Natural killer cell (primary cell): Measurements from ENCODE around the gene SNN. TPM values are rescaled to one million over a fixed set of nuclear protein-coding genes. Genes with fewer than 3 reads are reported as not detected.

ENCODE experiments used
- ATAC-seq, 3 donors: fragments of 150-1000 bp in 2 of 3; fragments of 200-7000 bp in 1 of 3; cut with Tn5 transposase; 1 replicate in 1 of 3; 2 replicates in 2 of 3; pipeline ENCODE4 v1.10.0; 2021; ENCODE audit warnings: mild to moderate bottlenecking in 2 of 3, moderate library complexity in 2 of 3
- DNase-seq, 2 donors: peaks; one replicate each; pipeline versions ENCODE4 v3.0.0 to v3.0.0-alpha.2; 2013 to 2021; ENCODE audit warnings: mixed read lengths in 1 of 2
- H3K27ac ChIP-seq: one replicate; pipeline ENCODE4 v1.5.1; 2013; ENCODE audit warnings: mild to moderate bottlenecking, low read length
- H3K27me3 ChIP-seq: one replicate; pipeline ENCODE4 v1.6.1; 2013; ENCODE audit warnings: low read length; ENCODE audit not compliant: control insufficient read depth, insufficient read depth
- H3K36me3 ChIP-seq: one replicate; pipeline ENCODE4 v1.6.1; 2013; ENCODE audit warnings: low read length; ENCODE audit not compliant: control insufficient read depth, insufficient read depth
- H3K4me1 ChIP-seq: one replicate; pipeline ENCODE4 v1.6.1; 2013; ENCODE audit warnings: low read length; ENCODE audit not compliant: control insufficient read depth, insufficient read depth
- H3K4me3 ChIP-seq: one replicate; pipeline ENCODE4 v1.5.1; 2013; ENCODE audit warnings: low read length
- H3K9me3 ChIP-seq: one replicate; pipeline ENCODE4 v1.6.1; 2013; ENCODE audit warnings: low read length; ENCODE audit not compliant: control insufficient read depth, insufficient read depth
- H3K27ac Mint-ChIP-seq, 2 donors: one replicate each; pipeline ENCODE4 v1.8.0; 2022; ENCODE audit warnings: mild to moderate bottlenecking in 2 of 2, mixed read lengths in 2 of 2, moderate library complexity in 1 of 2
- H3K27me3 Mint-ChIP-seq, 2 donors: one replicate each; pipeline ENCODE4 v1.8.0; 2022; ENCODE audit warnings: low read depth in 2 of 2, mixed read lengths in 2 of 2
- H3K36me3 Mint-ChIP-seq: one replicate; pipeline ENCODE4 v1.8.0; 2022; ENCODE audit warnings: mixed read lengths
- H3K4me1 Mint-ChIP-seq, 2 donors: one replicate each; pipeline ENCODE4 v1.8.0; 2022; ENCODE audit warnings: mixed read lengths in 2 of 2
- H3K4me3 Mint-ChIP-seq: one replicate; pipeline ENCODE4 v1.8.0; 2022; ENCODE audit warnings: mild to moderate bottlenecking, moderate library complexity, mixed read lengths
- H3K9me3 Mint-ChIP-seq, 2 donors: one replicate each; pipeline ENCODE4 v1.8.0; 2022; ENCODE audit warnings: mixed read lengths in 2 of 2
- WGBS: methylation state at CpG from one replicate; pipeline ENCODE4 v1.1.7; 2013; ENCODE audit warnings: missing lambda C conversion rate; ENCODE audit not compliant: insufficient coverage; 5-methylcytosine and 5-hydroxymethylcytosine counted together
- intact Hi-C: fragments of 100-400 bp; cut with micrococcal nuclease; formaldehyde crosslinking; loops from one replicate; pipeline ENCODE4 v1.14.2; 2022
- total RNA-seq, 4 donors: library from RNA; stranded (reverse); fragments of 120-200 nt in 1 of 4; gene quantifications; one replicate each; pipeline versions ENCODE4 v1.2.3 to v1.2.4, GENCODE V29; 2013 to 2022
- TF ChIP-seq, protein P1 (sequence below): fragments of 200-600 bp; IDR thresholded peaks from one replicate; pipeline ENCODE4 v1.8.0; 2022; ENCODE audit warnings: antibody characterized with exemption

SNN gene
- total RNA-seq, 3 donors from 2014 or later (not counting 1 experiment from before 2014, with no cell fraction given), result 5.3 to 20.0 (median 12.5) TPM

DNA sequence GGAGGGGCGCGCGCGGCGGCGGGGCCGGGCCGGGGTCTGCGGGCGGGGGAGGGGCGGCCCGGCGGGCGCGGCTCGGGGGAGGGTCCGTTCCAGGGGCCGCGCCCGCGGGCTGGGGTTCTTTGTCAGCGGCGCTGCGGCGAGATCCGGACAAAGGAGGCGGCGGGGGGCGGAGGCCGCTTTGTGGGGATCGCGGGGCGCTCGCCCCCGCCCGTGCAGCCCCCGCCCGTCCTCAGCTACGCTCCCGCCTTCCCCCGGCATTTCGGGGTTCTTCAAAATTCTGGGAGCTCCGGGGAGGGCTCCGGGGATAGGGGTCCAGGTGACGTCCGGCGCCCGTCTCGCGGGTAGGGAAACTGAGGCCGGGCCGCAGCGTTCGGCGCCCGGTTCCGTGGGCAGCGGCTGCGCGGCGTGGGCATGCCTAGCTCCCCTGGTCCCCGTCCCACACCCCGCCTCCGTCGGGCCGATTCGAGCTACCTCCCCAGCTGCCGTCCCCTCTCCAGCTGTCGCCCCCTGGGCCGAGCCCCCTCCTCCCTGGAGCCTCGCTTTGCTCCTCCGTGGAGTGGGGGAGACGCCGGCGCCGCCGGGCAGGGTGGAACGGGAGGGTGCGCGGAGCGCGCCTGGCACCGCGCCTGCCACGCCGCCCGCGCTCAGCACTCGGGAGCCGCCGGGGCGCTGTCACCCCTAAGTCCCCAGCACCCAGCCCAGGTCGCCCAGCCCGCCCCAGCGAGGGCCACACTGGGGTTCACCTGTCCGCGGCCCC lies 546 bp downstream of the SNN start:
- DNase-seq (peak in 1 of 2 donors; percentile 62), ATAC-seq (no peak)
- intact Hi-C loops, result no loop called here
- peaks cover 6% of the 10 kb centered on the region for H3K27me3 ChIP-seq
- H3K36me3 ChIP-seq, result no peaks in the 10 kb centered on the region
- peak overlapping the region; percentile 78 for H3K27ac ChIP-seq
- H3K27ac Mint-ChIP-seq, result no peak overlapping the region
- H3K9me3 Mint-ChIP-seq, result no peaks in the 10 kb centered on the region
- peaks cover 0 to 2% of the 10 kb centered on the region in 2 donors for H3K27me3 Mint-ChIP-seq
- H3K36me3 Mint-ChIP-seq, result no peaks in the 10 kb centered on the region
- peak overlapping the region; percentile 43 for H3K4me3 ChIP-seq
- H3K9me3 ChIP-seq, result no peaks in the 10 kb centered on the region
- WGBS, result under 1% methylated on average over 97 of the region's 97 CpGs
- H3K4me1 ChIP-seq, result peaks cover 65% of the 10 kb centered on the region
- H3K4me1 Mint-ChIP-seq, result peaks cover 14 to 41% of the 10 kb centered on the region in 2 donors
- TF ChIP-seq, protein P1, sequence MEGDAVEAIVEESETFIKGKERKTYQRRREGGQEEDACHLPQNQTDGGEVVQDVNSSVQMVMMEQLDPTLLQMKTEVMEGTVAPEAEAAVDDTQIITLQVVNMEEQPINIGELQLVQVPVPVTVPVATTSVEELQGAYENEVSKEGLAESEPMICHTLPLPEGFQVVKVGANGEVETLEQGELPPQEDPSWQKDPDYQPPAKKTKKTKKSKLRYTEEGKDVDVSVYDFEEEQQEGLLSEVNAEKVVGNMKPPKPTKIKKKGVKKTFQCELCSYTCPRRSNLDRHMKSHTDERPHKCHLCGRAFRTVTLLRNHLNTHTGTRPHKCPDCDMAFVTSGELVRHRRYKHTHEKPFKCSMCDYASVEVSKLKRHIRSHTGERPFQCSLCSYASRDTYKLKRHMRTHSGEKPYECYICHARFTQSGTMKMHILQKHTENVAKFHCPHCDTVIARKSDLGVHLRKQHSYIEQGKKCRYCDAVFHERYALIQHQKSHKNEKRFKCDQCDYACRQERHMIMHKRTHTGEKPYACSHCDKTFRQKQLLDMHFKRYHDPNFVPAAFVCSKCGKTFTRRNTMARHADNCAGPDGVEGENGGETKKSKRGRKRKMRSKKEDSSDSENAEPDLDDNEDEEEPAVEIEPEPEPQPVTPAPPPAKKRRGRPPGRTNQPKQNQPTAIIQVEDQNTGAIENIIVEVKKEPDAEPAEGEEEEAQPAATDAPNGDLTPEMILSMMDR, result no peak
- H3K4me3 Mint-ChIP-seq, result peak overlapping the region; percentile 87

DNA sequence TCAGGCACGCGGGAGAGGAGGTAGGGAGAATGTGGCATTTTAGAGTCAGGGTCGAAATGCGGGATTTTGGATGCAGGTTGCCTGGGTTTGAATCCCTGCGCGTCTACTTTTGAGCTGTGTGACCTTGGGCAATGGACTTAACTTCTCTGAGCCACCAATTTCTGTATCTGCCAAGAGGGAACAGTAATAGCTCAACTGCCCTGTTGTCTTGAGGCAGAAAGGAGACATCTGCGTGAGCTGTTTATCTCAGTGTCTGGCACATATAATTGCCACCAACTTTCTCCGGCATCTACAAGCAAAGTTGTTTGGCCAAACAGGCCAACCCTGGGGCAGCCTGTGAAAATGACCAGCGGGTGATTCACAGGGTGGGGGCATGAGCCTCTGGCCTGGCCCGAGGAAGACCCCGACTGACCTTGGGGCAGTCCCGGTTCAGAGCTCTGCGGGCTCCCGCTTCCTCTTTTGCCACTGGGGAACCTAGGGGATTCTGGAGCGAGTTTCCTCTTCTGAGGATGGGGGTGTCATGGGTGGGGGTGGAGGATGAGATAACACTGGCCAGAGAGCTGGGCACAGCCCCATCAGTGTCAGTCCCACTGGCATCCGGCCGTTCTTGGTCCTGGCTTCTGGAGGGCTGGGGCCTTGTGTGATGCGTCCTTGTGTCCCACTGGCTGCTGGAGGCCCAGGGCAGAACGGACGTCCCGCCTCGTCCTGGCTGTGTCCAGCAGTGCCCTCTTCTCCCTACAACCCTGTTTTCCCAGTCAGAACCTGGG lies 1.3 kb downstream of the SNN start:
- intact Hi-C loops, result no loop called here

DNA sequence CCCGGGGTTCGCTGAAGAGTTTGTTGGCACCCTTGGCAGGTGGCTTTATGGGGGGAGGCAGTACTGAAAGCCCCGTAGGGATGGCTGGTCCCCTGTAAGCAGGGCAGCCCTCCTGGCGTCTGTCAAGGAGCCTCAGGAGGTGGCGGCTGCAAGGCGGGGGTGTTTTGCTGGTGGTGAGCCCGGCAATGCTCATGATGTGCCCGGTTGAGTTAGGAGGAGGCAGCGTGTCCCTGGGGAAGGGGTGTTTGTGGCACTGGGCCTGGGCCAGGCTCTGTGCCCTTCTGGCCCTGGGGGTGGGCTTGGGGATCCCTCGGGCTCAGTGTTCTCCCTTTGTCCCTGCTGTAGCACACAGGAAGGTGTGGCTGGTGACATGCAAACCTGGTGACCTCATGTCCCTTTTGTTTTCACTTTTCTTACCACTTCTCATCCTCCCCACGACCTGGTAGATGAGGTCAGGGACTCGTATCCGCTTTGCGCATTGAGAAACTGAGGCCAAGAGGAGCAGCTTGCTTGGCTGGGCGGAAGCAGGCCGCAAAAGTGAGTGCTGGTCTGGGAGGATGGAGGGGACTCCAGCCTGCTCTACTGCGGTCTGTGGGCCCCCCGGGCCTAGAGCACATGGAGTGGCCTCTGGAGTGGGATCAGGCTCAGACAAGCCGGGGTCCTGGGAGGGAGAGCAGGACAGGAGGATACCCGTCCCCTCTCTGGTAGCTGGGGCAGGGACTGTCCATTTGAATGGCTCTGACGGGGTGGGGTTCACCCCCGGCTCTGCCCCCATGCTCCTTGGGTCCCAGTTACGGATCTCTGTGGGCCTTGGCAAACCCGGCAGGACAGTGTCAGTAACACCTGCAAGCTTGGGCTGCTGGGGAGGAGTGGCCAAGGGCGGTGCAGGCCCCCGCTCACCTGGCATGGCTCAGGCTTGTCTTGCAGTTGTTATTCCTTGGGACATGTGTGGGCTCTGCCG lies 2.2 kb downstream of the SNN start:
- peak in 1 of 2 donors; percentile 65 for DNase-seq
- ATAC-seq, result no peak
- Mint-ChIP-seq H3K36me3 (no peaks in the 10 kb centered on the region), H3K27me3 (peaks cover 0 to 2% of the 10 kb centered on the region in 2 donors), H3K4me3 (peak overlapping the region; percentile 87), H3K27ac (no peak overlapping the region), H3K4me1 (peaks cover 8 to 35% of the 10 kb centered on the region in 2 donors), H3K9me3 (no peaks in the 10 kb centered on the region)
- TF ChIP-seq, protein P1, result no peak
- H3K4me3 ChIP-seq, result peak overlapping the region; percentile 43
- 74% methylated on average over 26 of the region's 27 CpGs for WGBS
- H3K4me1 ChIP-seq, result peaks cover 56% of the 10 kb centered on the region
- H3K36me3 ChIP-seq, result no peaks in the 10 kb centered on the region
- peak overlapping the region; percentile 78 for H3K27ac ChIP-seq
- H3K27me3 ChIP-seq, result peaks cover 6% of the 10 kb centered on the region
- intact Hi-C loops, result no loop called here
- no peaks in the 10 kb centered on the region for H3K9me3 ChIP-seq

More for the DNA sequence above, 1.3 kb downstream of the SNN start:
- Histone ChIP-seq H3K36me3 (no peaks in the 10 kb centered on the region), H3K4me3 (peak overlapping the region; percentile 43), H3K9me3 (no peaks in the 10 kb centered on the region), H3K27me3 (peaks cover 6% of the 10 kb centered on the region), H3K4me1 (peaks cover 65% of the 10 kb centered on the region), H3K27ac (peak overlapping the region; percentile 78)
- H3K36me3 Mint-ChIP-seq, result no peaks in the 10 kb centered on the region
- no peaks in the 10 kb centered on the region for H3K9me3 Mint-ChIP-seq
- DNase-seq (peak in 1 of 2 donors; percentile 37), ATAC-seq (peak in 1 of 3 donors; percentile 33)
- H3K4me3 Mint-ChIP-seq, result peak overlapping the region; percentile 87
- no peak overlapping the region for H3K27ac Mint-ChIP-seq
- TF ChIP-seq, protein P1, result no peak
- peaks cover 0 to 2% of the 10 kb centered on the region in 2 donors for H3K27me3 Mint-ChIP-seq
- 51% methylated on average over 22 of the region's 22 CpGs for WGBS
- H3K4me1 Mint-ChIP-seq, result peaks cover 14 to 41% of the 10 kb centered on the region in 2 donors
